T-helper 2 cell treated with Interferon-gamma antibody and Interleukin-4, amounts not matched to agents 5 μg/mL and 100 μg/mL, for 36 hours (primary cell): ENCODE data around the gene CCDC137.

Experiments used
- DNase-seq: peaks from one replicate; pipeline ENCODE4 v3.0.0; 2021; ENCODE audit warnings: low spot score
- H3K27ac Mint-ChIP-seq: one replicate; pipeline ENCODE4 v1.8.0; 2021; ENCODE audit warnings: mild to moderate bottlenecking, mixed read lengths
- H3K27me3 Mint-ChIP-seq: one replicate; pipeline ENCODE4 v1.8.0; 2021; ENCODE audit warnings: low read depth, mixed read lengths
- H3K36me3 Mint-ChIP-seq: one replicate; pipeline ENCODE4 v1.8.0; 2021; ENCODE audit warnings: low read depth, mixed read lengths
- H3K4me1 Mint-ChIP-seq: one replicate; pipeline ENCODE4 v1.8.0; 2021; ENCODE audit warnings: low read depth, mixed read lengths
- H3K4me3 Mint-ChIP-seq: one replicate; pipeline ENCODE4 v1.8.0; 2022; ENCODE audit warnings: mild to moderate bottlenecking, moderate library complexity, mixed read lengths
- H3K9me3 Mint-ChIP-seq: one replicate; pipeline ENCODE4 v1.8.0; 2021; ENCODE audit warnings: mixed read lengths

CCDC137 gene

GRCh38 chr17:81644976-81645952 lies 21.3 kb upstream of the CCDC137 start:
- no peaks in the 10 kb centered on the region for H3K36me3 Mint-ChIP-seq
- no peak overlapping the region for H3K27ac Mint-ChIP-seq
- no peaks in the 10 kb centered on the region for H3K9me3 Mint-ChIP-seq
- H3K4me1 Mint-ChIP-seq, result no peaks in the 10 kb centered on the region
- H3K27me3 Mint-ChIP-seq, result peaks cover 22% of the 10 kb centered on the region
- H3K4me3 Mint-ChIP-seq, result no peak overlapping the region
- DNase-seq, result no peak

GRCh38 chr17:81646869-81647600 lies 19.5 kb upstream of the CCDC137 start:
- no peak for DNase-seq
- Mint-ChIP-seq H3K4me3 (no peak overlapping the region), H3K4me1 (no peaks in the 10 kb centered on the region), H3K9me3 (no peaks in the 10 kb centered on the region), H3K27me3 (peaks cover 22% of the 10 kb centered on the region), H3K27ac (no peak overlapping the region), H3K36me3 (no peaks in the 10 kb centered on the region)

- Mint-ChIP-seq H3K9me3 (no peaks in the 10 kb centered on the region), H3K36me3 (no peaks in the 10 kb centered on the region), H3K4me3 (no peak overlapping the region), H3K27me3 (peaks cover 22% of the 10 kb centered on the region), H3K27ac (no peak overlapping the region), H3K4me1 (no peaks in the 10 kb centered on the region)
- no peak for DNase-seq
Measured at GRCh38 chr17:81647640-81648012, 18.9 kb upstream of the CCDC137 start.

GRCh38 chr17:81648013-81648706 lies 18.4 kb upstream of the CCDC137 start:
- H3K4me1 Mint-ChIP-seq, result peaks cover 2% of the 10 kb centered on the region
- no peak for DNase-seq
- H3K36me3 Mint-ChIP-seq, result no peaks in the 10 kb centered on the region
- no peak overlapping the region for H3K27ac Mint-ChIP-seq
- H3K27me3 Mint-ChIP-seq, result peaks cover 22% of the 10 kb centered on the region
- no peaks in the 10 kb centered on the region for H3K9me3 Mint-ChIP-seq
- H3K4me3 Mint-ChIP-seq, result no peak overlapping the region

GRCh38 chr17:81648707-81649085 lies 17.8 kb upstream of the CCDC137 start:
- Mint-ChIP-seq H3K9me3 (no peaks in the 10 kb centered on the region), H3K36me3 (no peaks in the 10 kb centered on the region), H3K4me1 (peaks cover 5% of the 10 kb centered on the region), H3K4me3 (no peak overlapping the region), H3K27me3 (peaks cover 22% of the 10 kb centered on the region), H3K27ac (no peak overlapping the region)
- no peak for DNase-seq

GRCh38 chr17:81650951-81651350 lies 15.6 kb upstream of the CCDC137 start:
- H3K27ac Mint-ChIP-seq, result no peak overlapping the region
- no peaks in the 10 kb centered on the region for H3K9me3 Mint-ChIP-seq
- H3K27me3 Mint-ChIP-seq, result peaks cover 22% of the 10 kb centered on the region
- no peak overlapping the region for H3K4me3 Mint-ChIP-seq
- peaks cover 8% of the 10 kb centered on the region for H3K4me1 Mint-ChIP-seq
- no peak for DNase-seq
- no peaks in the 10 kb centered on the region for H3K36me3 Mint-ChIP-seq

GRCh38 chr17:81651692-81652091 lies 14.8 kb upstream of the CCDC137 start:
- Mint-ChIP-seq H3K4me1 (peaks cover 9% of the 10 kb centered on the region), H3K9me3 (no peaks in the 10 kb centered on the region), H3K27me3 (peaks cover 21% of the 10 kb centered on the region), H3K27ac (no peak overlapping the region), H3K36me3 (no peaks in the 10 kb centered on the region), H3K4me3 (peak overlapping the region; percentile 5)
- DNase-seq, result no peak

GRCh38 chr17:81652906-81653771 lies 13.4 kb upstream of the CCDC137 start:
- no peak for DNase-seq
- H3K36me3 Mint-ChIP-seq, result no peaks in the 10 kb centered on the region
- H3K4me3 Mint-ChIP-seq, result peak overlapping the region; percentile 85
- peaks cover 16% of the 10 kb centered on the region for H3K4me1 Mint-ChIP-seq
- H3K27ac Mint-ChIP-seq, result peak overlapping the region; percentile 84
- H3K27me3 Mint-ChIP-seq, result peaks cover 11% of the 10 kb centered on the region
- H3K9me3 Mint-ChIP-seq, result no peaks in the 10 kb centered on the region

GRCh38 chr17:81655378-81656117 lies 11.0 kb upstream of the CCDC137 start:
- H3K27ac Mint-ChIP-seq, result no peak overlapping the region
- no peak for DNase-seq
- H3K36me3 Mint-ChIP-seq, result no peaks in the 10 kb centered on the region
- H3K27me3 Mint-ChIP-seq, result no peaks in the 10 kb centered on the region
- peaks cover 16% of the 10 kb centered on the region for H3K4me1 Mint-ChIP-seq
- H3K9me3 Mint-ChIP-seq, result no peaks in the 10 kb centered on the region
- H3K4me3 Mint-ChIP-seq, result no peak overlapping the region

GRCh38 chr17:81656118-81656743 lies 10.3 kb upstream of the CCDC137 start, which contains the start of gene PDE6G:
Gene PDE6G (minus strand): TSS chr17:81656542. CDS start chr17:81653305, 3,237 bp downstream.
- Mint-ChIP-seq H3K9me3 (no peaks in the 10 kb centered on the region), H3K4me1 (peaks cover 16% of the 10 kb centered on the region), H3K27me3 (no peaks in the 10 kb centered on the region), H3K36me3 (no peaks in the 10 kb centered on the region), H3K4me3 (peak within 1 kb of the TSS; percentile 15), H3K27ac (peak within 1 kb of the TSS; percentile 60)
- DNase-seq, result no peak

GRCh38 chr17:81656835-81657234 lies 9.7 kb upstream of the CCDC137 start:
- Mint-ChIP-seq H3K4me3 (peak overlapping the region; percentile 15), H3K36me3 (no peaks in the 10 kb centered on the region), H3K27ac (peak overlapping the region; percentile 60), H3K4me1 (peaks cover 16% of the 10 kb centered on the region), H3K27me3 (no peaks in the 10 kb centered on the region), H3K9me3 (no peaks in the 10 kb centered on the region)
- no peak for DNase-seq

- H3K4me1 Mint-ChIP-seq, result peaks cover 19% of the 10 kb centered on the region
- H3K27ac Mint-ChIP-seq, result no peak overlapping the region
- no peaks in the 10 kb centered on the region for H3K27me3 Mint-ChIP-seq
- no peak for DNase-seq
- H3K4me3 Mint-ChIP-seq, result no peak overlapping the region
- no peaks in the 10 kb centered on the region for H3K9me3 Mint-ChIP-seq
- peaks cover 2% of the 10 kb centered on the region for H3K36me3 Mint-ChIP-seq
Measured at GRCh38 chr17:81659038-81659437, 7.5 kb upstream of the CCDC137 start.
